AML-193 (cell line): Measurements from ENCODE around the gene ANKRD39.
A peak's percentile ranks its signal among the peaks of the same experiment; 100 is the strongest.

Experiments used
- DNase-seq, 2 experiments: peaks; one replicate each; lab custom pipeline; 2025; lab: John Stamatoyannopoulos, UW

Gene ANKRD39

GRCh38 chr2:96826546-96827278 is 31.1 kb downstream of the ANKRD39 start:
- DNase-seq: no peak

- DNase-seq: no peak
These were observed 32.8 kb downstream of the ANKRD39 start for GRCh38 chr2:96825057-96825456.

GRCh38 chr2:96824079-96824870 is 33.5 kb downstream of the ANKRD39 start:
- DNase-seq: no peak

GRCh38 chr2:96823198-96823597 is 34.6 kb downstream of the ANKRD39 start:
- no peak for DNase-seq

GRCh38 chr2:96822786-96823185 is 35.0 kb downstream of the ANKRD39 start:
- no peak for DNase-seq

GRCh38 chr2:96821113-96821675 is 36.6 kb downstream of the ANKRD39 start:
- no peak for DNase-seq

- no peak for DNase-seq
These were observed 37.8 kb downstream of the ANKRD39 start for GRCh38 chr2:96819876-96820511.

GRCh38 chr2:96819128-96819875 is 38.5 kb downstream of the ANKRD39 start:
- DNase-seq: no peak

- no peak for DNase-seq
These were observed 39.9 kb downstream of the ANKRD39 start for GRCh38 chr2:96817882-96818281.

- no peak for DNase-seq
These were observed 40.7 kb downstream of the ANKRD39 start for GRCh38 chr2:96816836-96817702.

- peak; percentile 76 to 83 for DNase-seq
These were observed 41.5 kb downstream of the ANKRD39 start, which contains the start of gene CNNM3 for GRCh38 chr2:96816127-96816835. Gene CNNM3 (plus strand): TSS chr2:96816268. CDS start chr2:96816278, 10 bp downstream.

GRCh38 chr2:96815326-96816126 is 42.3 kb downstream of the ANKRD39 start:
- DNase-seq: no peak

- no peak for DNase-seq
These were observed 44.2 kb downstream of the ANKRD39 start for GRCh38 chr2:96813656-96814055.

- no peak for DNase-seq
These were observed 45.9 kb downstream of the ANKRD39 start for GRCh38 chr2:96811917-96812316.

GRCh38 chr2:96810783-96811192 is 47.0 kb downstream of the ANKRD39 start:
- DNase-seq: no peak

- DNase-seq: no peak
These were observed 47.6 kb downstream of the ANKRD39 start for GRCh38 chr2:96809951-96810782.

- no peak for DNase-seq
These were observed 48.5 kb downstream of the ANKRD39 start for GRCh38 chr2:96809216-96809882.
